GM21360 (cell line): ENCODE data around the gene PLEKHA7.

ENCODE experiments used
- ATAC-seq: cut with Tn5 transposase; IDR thresholded peaks from one replicate; pipeline ENCODE4 v1.9.1; 2021; ENCODE audit warnings: mild to moderate bottlenecking, moderate library complexity; ENCODE audit not compliant: unreplicated experiment

Gene PLEKHA7

GRCh38 chr11:16793009-16793408 is 221.2 kb downstream of the PLEKHA7 start:
- ATAC-seq: no peak

- no peak for ATAC-seq
These were observed 221.8 kb downstream of the PLEKHA7 start for GRCh38 chr11:16792426-16792825.

- ATAC-seq: no peak
These were observed 222.8 kb downstream of the PLEKHA7 start for GRCh38 chr11:16791191-16791961.

GRCh38 chr11:16790486-16791190 is 223.6 kb downstream of the PLEKHA7 start:
- no peak for ATAC-seq

- no peak for ATAC-seq
These were observed 224.4 kb downstream of the PLEKHA7 start for GRCh38 chr11:16789560-16790485.

- no peak for ATAC-seq
These were observed 225.2 kb downstream of the PLEKHA7 start for GRCh38 chr11:16789063-16789420.

GRCh38 chr11:16788141-16789062 is 225.8 kb downstream of the PLEKHA7 start:
- peak; percentile 75 for ATAC-seq

- ATAC-seq: no peak
These were observed 227.0 kb downstream of the PLEKHA7 start for GRCh38 chr11:16787035-16787742.

- no peak for ATAC-seq
These were observed 228.1 kb downstream of the PLEKHA7 start for GRCh38 chr11:16786131-16786530.

GRCh38 chr11:16785520-16786128 is 228.6 kb downstream of the PLEKHA7 start:
- ATAC-seq: peak; percentile 73

- no peak for ATAC-seq
These were observed 229.5 kb downstream of the PLEKHA7 start for GRCh38 chr11:16784666-16785065.

GRCh38 chr11:16784097-16784496 is 230.1 kb downstream of the PLEKHA7 start:
- ATAC-seq: no peak

- ATAC-seq: no peak
These were observed 230.9 kb downstream of the PLEKHA7 start for GRCh38 chr11:16783321-16783801.

- no peak for ATAC-seq
These were observed 232.0 kb downstream of the PLEKHA7 start for GRCh38 chr11:16781936-16782919.

- ATAC-seq: no peak
These were observed 233.3 kb downstream of the PLEKHA7 start for GRCh38 chr11:16780698-16781550.

GRCh38 chr11:16780146-16780545 is 234.1 kb downstream of the PLEKHA7 start:
- ATAC-seq: no peak

- no peak for ATAC-seq
These were observed 234.8 kb downstream of the PLEKHA7 start for GRCh38 chr11:16779436-16779835.
